ENCODE data around the gene MT1B. TPM values are rescaled to one million over a fixed set of nuclear protein-coding genes. Genes with fewer than 3 reads are reported as not detected.

The MT1B gene
- total and polyA plus RNA-seq, 2 of the 13 experiments (the other 11 are each of a cell fraction or from before 2014, with no cell fraction given) = 0.89 TPM; not detected in 1

GRCh38 chr16:56606476-56607108, 45.1 kb upstream of the MT1B start (continued):
- TF ChIP-seq NCOR1 (IDR thresholded peaks at IDR 0.05; ENCODE audit: borderline replicate concordance, low read length) (peak; percentile 66; the same call in 1 of the 2 replicates), KLF9 (CRISPR knock-in tag; IDR thresholded peaks at IDR 0.05; ENCODE audit: low read depth) (no peak), ARID4A (CRISPR knock-in tag; IDR thresholded peaks at IDR 0.05; ENCODE audit: borderline replicate concordance) (peak; percentile 61; the same call in 1 of the 2 replicates), ZNF143 (CRISPR knock-in tag; IDR thresholded peaks at IDR 0.05) (no peak), IRF2 (CRISPR knock-in tag; IDR thresholded peaks at IDR 0.05) (peak; percentile 91), FOXA1 (IDR thresholded peaks at IDR 0.05) (no peak), FOXA1 (CRISPR knock-in tag; IDR thresholded peaks at IDR 0.05) (peak; percentile 75), ZBTB7B (CRISPR knock-in tag; IDR thresholded peaks at IDR 0.05) (peak; percentile 80), CHD4 (IDR thresholded peaks at IDR 0.05; ENCODE audit: borderline replicate concordance, low read length) (peak; percentile 38; the same call in 1 of the 2 replicates), MAF1 (CRISPR knock-in tag; IDR thresholded peaks at IDR 0.05; ENCODE audit: borderline replicate concordance) (0 out of 2 replicates have a peak, but pooled peaks have one; percentile 52), ZSCAN20 (CRISPR knock-in tag; IDR thresholded peaks at IDR 0.05; ENCODE audit: borderline replicate concordance) (0 out of 2 replicates have a peak, but pooled peaks have one; percentile 47), RXRB (CRISPR knock-in tag; IDR thresholded peaks at IDR 0.05; ENCODE audit: borderline replicate concordance) (peak; percentile 73), CREB1 (IDR thresholded peaks at IDR 0.05) (no peak; the same call in 1 of the 2 replicates), CREB1 (CRISPR knock-in tag; IDR thresholded peaks at IDR 0.05) (no peak), KLF13 (CRISPR knock-in tag; IDR thresholded peaks at IDR 0.05) (no peak), SNRNP70 (IDR thresholded peaks at IDR 0.05; ENCODE audit: low read depth, low read length) (no peak), ZNF451 (CRISPR knock-in tag; IDR thresholded peaks at IDR 0.05) (no peak), ZNF280D (CRISPR knock-in tag; IDR thresholded peaks at IDR 0.05) (peak; percentile 59; the same call in 1 of the 2 replicates), ISL2 (CRISPR knock-in tag; IDR thresholded peaks at IDR 0.05) (peak; percentile 65; the same call in 1 of the 2 replicates), YEATS2 (CRISPR knock-in tag; IDR thresholded peaks at IDR 0.05; ENCODE audit: borderline replicate concordance) (no peak), PREB (CRISPR knock-in tag; IDR thresholded peaks at IDR 0.05) (no peak), NBN (conservative IDR thresholded peaks at IDR 0.05) (no peak), TAF1 (CRISPR knock-in tag; IDR thresholded peaks at IDR 0.05) (no peak)
